Muscle of back (tissue), 13 donors: ENCODE measurements around the gene NMNAT1. TPM values are rescaled to one million over a fixed set of nuclear protein-coding genes. Genes with fewer than 3 reads are reported as not detected.

Experiments used
- DNase-seq, 3 donors: peaks; one replicate each; pipeline versions ENCODE4 v3.0.0 to v3.0.0-alpha.2; 2013
- long read RNA-seq, 9 donors: transcript quantifications; one replicate each; lab custom pipeline, GENCODE V29; 2026
- polyA plus RNA-seq, 10 donors: library from polyadenylated mRNA; unstranded; fragments of 120-200 nt; gene quantifications; one replicate each; pipeline ENCODE4 v1.2.1, GENCODE V29; 2013; ENCODE audit not compliant: insufficient read length in 10 of 10

NMNAT1 gene
- polyA plus RNA-seq, result 10 to 100 TPM in 8 of 10 donors, 1 to 10 TPM in 2; 8.8 to 14.3 (median 11.3) TPM
- long read RNA-seq, donor 1, partial matches to known transcripts, result 0 of 3 reads
- long read RNA-seq, donor 1, other reads (novel, unspliced or antisense), result 0 of 3 reads
- long read RNA-seq, donor 2, partial matches to known transcripts, result 0 of 3 reads
- long read RNA-seq, donor 2, other reads (novel, unspliced or antisense), result 0 of 3 reads
- long read RNA-seq, donor 3, result 0 reads
- long read RNA-seq, donor 4, partial matches to known transcripts, result 0 of 2 reads
- long read RNA-seq, donor 4, other reads (novel, unspliced or antisense), result 0 of 2 reads
- long read RNA-seq, donor 5, transcript NMNAT1-201 (5 exons, 3,781 nt), result major isoform, 5 of 6 reads
- long read RNA-seq, donor 5, partial matches to known transcripts, result 0 of 6 reads
- long read RNA-seq, donor 5, other reads (novel, unspliced or antisense), result 0 of 6 reads
- long read RNA-seq, donor 6, transcript NMNAT1-201 (5 exons, 3,781 nt), result major isoform, 8 of 9 reads
- long read RNA-seq, donor 6, partial matches to known transcripts, result 0 of 9 reads
- long read RNA-seq, donor 6, other reads (novel, unspliced or antisense), result 0 of 9 reads
- long read RNA-seq, donor 7, partial matches to known transcripts, result 0 of 3 reads
- long read RNA-seq, donor 7, other reads (novel, unspliced or antisense), result 0 of 3 reads
- long read RNA-seq, donor 8, partial matches to known transcripts, result 0 of 1 reads
- long read RNA-seq, donor 8, other reads (novel, unspliced or antisense), result 0 of 1 reads
- long read RNA-seq, donor 9, result 0 reads

- peak; percentile 93 to 96 (median 94) for DNase-seq
Measured at GRCh38 chr1:9942939-9943788, at the start of gene NMNAT1, which contains the start of gene LZIC. Gene NMNAT1 (plus strand): TSS chr1:9943475. CDS start chr1:9972074, 28,599 bp downstream. Gene LZIC (minus strand): TSS chr1:9943391. CDS start chr1:9936619, 6,772 bp downstream.

- no peak for DNase-seq
Measured at GRCh38 chr1:9894115-9894514, 49.2 kb upstream of the NMNAT1 start.

- DNase-seq, result peak in 1 of 3 donors; percentile 45
Measured at GRCh38 chr1:9900142-9901043, 42.9 kb upstream of the NMNAT1 start.

- no peak for DNase-seq
Measured at GRCh38 chr1:9901148-9902059, 41.9 kb upstream of the NMNAT1 start.

- DNase-seq, result no peak
Measured at GRCh38 chr1:9902060-9902452, 41.2 kb upstream of the NMNAT1 start.

- DNase-seq, result no peak
Measured at GRCh38 chr1:9903801-9904527, 39.3 kb upstream of the NMNAT1 start.

GRCh38 chr1:9904596-9904995 lies 38.7 kb upstream of the NMNAT1 start:
- DNase-seq, result no peak

- DNase-seq, result no peak
Measured at GRCh38 chr1:9905010-9905409, 38.3 kb upstream of the NMNAT1 start.

GRCh38 chr1:9906466-9906865 lies 36.8 kb upstream of the NMNAT1 start:
- no peak for DNase-seq

- DNase-seq, result no peak
Measured at GRCh38 chr1:9907441-9907840, 35.8 kb upstream of the NMNAT1 start.

GRCh38 chr1:9908871-9909233 lies 34.4 kb upstream of the NMNAT1 start:
- no peak for DNase-seq

- peak in 1 of 3 donors; percentile 38 for DNase-seq
Measured at GRCh38 chr1:9909234-9910046, 33.8 kb upstream of the NMNAT1 start.

GRCh38 chr1:9910076-9910422 lies 33.2 kb upstream of the NMNAT1 start, which contains the start of gene CTNNBIP1:
Gene CTNNBIP1 (minus strand): TSS chr1:9910269. CDS start chr1:9872064, 38,205 bp downstream.
- no peak for DNase-seq

- DNase-seq, result peak; percentile 99 to 100 (median 99)
Measured at GRCh38 chr1:9910423-9911178, 32.7 kb upstream of the NMNAT1 start.

- DNase-seq, result no peak
Measured at GRCh38 chr1:9912264-9912936, 30.9 kb upstream of the NMNAT1 start.

- no peak for DNase-seq
Measured at GRCh38 chr1:9914610-9914937, 28.7 kb upstream of the NMNAT1 start.

- no peak for DNase-seq
Measured at GRCh38 chr1:9916452-9916851, 26.8 kb upstream of the NMNAT1 start.
